ENCODE results near the gene ZBTB48.

DNA sequence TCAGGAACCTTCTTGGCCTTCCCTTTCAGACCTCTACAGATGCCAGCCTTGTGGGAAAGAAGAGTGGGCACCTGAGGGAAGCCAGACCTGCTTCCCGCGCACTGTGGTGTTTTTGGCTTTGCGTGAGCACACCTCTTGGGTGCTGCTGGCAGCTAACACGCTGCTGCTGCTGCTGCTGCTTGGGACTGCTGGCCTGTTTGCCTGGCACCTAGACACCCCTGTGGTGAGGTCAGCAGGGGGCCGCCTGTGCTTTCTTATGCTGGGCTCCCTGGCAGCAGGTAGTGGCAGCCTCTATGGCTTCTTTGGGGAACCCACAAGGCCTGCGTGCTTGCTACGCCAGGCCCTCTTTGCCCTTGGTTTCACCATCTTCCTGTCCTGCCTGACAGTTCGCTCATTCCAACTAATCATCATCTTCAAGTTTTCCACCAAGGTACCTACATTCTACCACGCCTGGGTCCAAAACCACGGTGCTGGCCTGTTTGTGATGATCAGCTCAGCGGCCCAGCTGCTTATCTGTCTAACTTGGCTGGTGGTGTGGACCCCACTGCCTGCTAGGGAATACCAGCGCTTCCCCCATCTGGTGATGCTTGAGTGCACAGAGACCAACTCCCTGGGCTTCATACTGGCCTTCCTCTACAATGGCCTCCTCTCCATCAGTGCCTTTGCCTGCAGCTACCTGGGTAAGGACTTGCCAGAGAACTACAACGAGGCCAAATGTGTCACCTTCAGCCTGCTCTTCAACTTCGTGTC, 995 bp upstream of the ZBTB48 start:
- TF ChIP-seq, protein P1, sequence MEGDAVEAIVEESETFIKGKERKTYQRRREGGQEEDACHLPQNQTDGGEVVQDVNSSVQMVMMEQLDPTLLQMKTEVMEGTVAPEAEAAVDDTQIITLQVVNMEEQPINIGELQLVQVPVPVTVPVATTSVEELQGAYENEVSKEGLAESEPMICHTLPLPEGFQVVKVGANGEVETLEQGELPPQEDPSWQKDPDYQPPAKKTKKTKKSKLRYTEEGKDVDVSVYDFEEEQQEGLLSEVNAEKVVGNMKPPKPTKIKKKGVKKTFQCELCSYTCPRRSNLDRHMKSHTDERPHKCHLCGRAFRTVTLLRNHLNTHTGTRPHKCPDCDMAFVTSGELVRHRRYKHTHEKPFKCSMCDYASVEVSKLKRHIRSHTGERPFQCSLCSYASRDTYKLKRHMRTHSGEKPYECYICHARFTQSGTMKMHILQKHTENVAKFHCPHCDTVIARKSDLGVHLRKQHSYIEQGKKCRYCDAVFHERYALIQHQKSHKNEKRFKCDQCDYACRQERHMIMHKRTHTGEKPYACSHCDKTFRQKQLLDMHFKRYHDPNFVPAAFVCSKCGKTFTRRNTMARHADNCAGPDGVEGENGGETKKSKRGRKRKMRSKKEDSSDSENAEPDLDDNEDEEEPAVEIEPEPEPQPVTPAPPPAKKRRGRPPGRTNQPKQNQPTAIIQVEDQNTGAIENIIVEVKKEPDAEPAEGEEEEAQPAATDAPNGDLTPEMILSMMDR (IDR thresholded peaks at IDR 0.05; ENCODE audit: low read length) = no peak
- TF ChIP-seq EZH2 (optimal IDR thresholded peaks at IDR 0.05; ENCODE audit: low read depth, low read length) = no peak
- no peak for TF ChIP-seq EZH2phosphoT487 (IDR thresholded peaks at IDR 0.05; ENCODE audit: low read length)

Data from MM.1S (cell line).